Measurements from ENCODE around the gene COBL. TPM values are rescaled to one million over a fixed set of nuclear protein-coding genes. Genes with fewer than 3 reads are reported as not detected.

COBL gene
- polyA plus RNA-seq, 1 donor (not counting 4 experiments of a cell fraction or from before 2014, with no cell fraction given): 4.5 TPM

GRCh38 chr7:51141451-51142003 lies 175.1 kb downstream of the COBL start:
- FAIRE-seq: peak; percentile 61

DNA sequence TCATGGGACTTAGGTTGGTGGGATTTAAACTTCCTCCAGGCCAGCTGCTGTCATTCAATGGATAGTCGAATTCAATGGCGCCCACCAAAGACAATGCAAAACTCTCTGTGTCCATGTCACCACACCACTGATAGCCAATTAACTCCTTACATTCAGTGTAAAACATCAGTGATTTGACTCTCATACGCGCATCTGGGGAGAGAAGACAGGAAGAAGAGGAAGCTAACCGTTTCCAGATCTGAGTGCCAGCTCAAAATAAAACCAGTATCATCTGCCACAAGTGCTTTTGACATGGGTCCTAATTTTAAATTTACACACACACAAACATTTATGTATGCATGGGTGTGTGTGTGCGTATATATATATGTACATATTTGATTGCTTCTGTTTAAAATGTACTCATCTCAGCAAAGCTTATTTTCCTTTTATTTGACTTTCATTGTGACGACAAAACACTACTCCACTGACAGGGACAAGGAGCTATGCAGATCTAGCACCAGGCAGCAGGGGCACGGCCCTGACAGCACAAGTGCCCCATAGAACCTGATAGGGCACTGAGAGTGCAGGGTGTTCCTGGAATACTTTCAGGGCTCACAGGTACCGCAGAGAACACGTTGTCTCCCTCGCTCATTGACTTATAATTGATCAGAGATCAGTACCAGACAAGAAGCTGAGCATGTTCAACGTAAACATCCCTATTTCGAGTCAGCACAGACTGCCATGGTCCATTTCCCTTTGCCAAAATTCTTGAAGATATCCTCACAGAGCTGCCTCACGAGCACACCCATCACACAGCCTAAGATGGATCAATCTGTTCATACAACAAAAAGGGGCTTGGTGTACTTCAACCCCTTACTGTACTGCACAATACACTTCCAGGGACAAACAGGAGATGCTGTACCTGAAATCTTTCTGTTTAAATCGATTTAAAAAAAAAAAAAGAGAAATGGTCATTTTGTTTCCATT lies 176.1 kb downstream of the COBL start:
- H3K4me2 ChIP-seq (ENCODE audit: control insufficient read depth, extremely low read depth, insufficient read depth, low read depth, low read length): peak overlapping the region; percentile 85
- no peak for TF ChIP-seq CTCF (optimal IDR thresholded peaks at IDR 0.05 in 1 of 3, IDR thresholded peaks at IDR 0.05 in 1 of 3, conservative IDR thresholded peaks at IDR 0.05 in 1 of 3; ENCODE audit: extremely low read depth in 1 of 3, insufficient read depth in 2 of 3, low read length in 3 of 3)
- H3K4me3 ChIP-seq (ENCODE audit: control insufficient read depth in 2 of 3, extremely low read depth in 1 of 3, insufficient read depth in 2 of 3, low read depth in 1 of 3, low read length in 3 of 3): no peak overlapping the region
- dilution Hi-C loops (cut with MboI; ENCODE audit: extremely low pct_ligation_motif_present, low sequenced_read_pairs): no loop called here
- H3K79me2 ChIP-seq (ENCODE audit: control insufficient read depth, insufficient read depth, low read length): no peaks in the 10 kb centered on the region
- no peak overlapping the region for H3K27ac ChIP-seq (ENCODE audit: control insufficient read depth, insufficient read depth, low read length)
- H3K4me1 ChIP-seq (ENCODE audit: control insufficient read depth, extremely low read depth, insufficient read depth, low read length): peaks cover 29% of the 10 kb centered on the region
- H2AFZ ChIP-seq (ENCODE audit: control insufficient read depth, low read length): no peak overlapping the region
- H3K9ac ChIP-seq (ENCODE audit: control insufficient read depth, extremely low read depth, insufficient read depth, low read length): no peak overlapping the region
- H3K27me3 ChIP-seq (ENCODE audit: control insufficient read depth, extremely low read depth, insufficient read depth, low read length): no peaks in the 10 kb centered on the region
- no peak for DNase-seq (ENCODE audit: low read depth, low spot score)
- H3K9me1 ChIP-seq (ENCODE audit: control insufficient read depth, extremely low read depth, insufficient read depth, low read length): no peaks in the 10 kb centered on the region
- H3K9me3 ChIP-seq (ENCODE audit: control insufficient read depth, low read depth, low read length): no peaks in the 10 kb centered on the region
- H3K36me3 ChIP-seq (ENCODE audit: control insufficient read depth in 2 of 2, extremely low read depth in 1 of 2, insufficient read depth in 2 of 2, low read length in 2 of 2): no peaks in the 10 kb centered on the region
- no peaks in the 10 kb centered on the region for H4K20me1 ChIP-seq (ENCODE audit: control insufficient read depth, extremely low read depth, insufficient read depth, low read length)
- peak; percentile 9 for FAIRE-seq

More at GRCh38 chr7:51141451-51142003, 175.1 kb downstream of the COBL start:
- no peaks in the 10 kb centered on the region for H4K20me1 ChIP-seq (ENCODE audit: control insufficient read depth, extremely low read depth, insufficient read depth, low read length)
- H3K79me2 ChIP-seq (ENCODE audit: control insufficient read depth, insufficient read depth, low read length): no peaks in the 10 kb centered on the region
- no peaks in the 10 kb centered on the region for H3K9me3 ChIP-seq (ENCODE audit: control insufficient read depth, low read depth, low read length)
- peak overlapping the region; percentile 11 for H3K4me2 ChIP-seq (ENCODE audit: control insufficient read depth, extremely low read depth, insufficient read depth, low read depth, low read length)
- no peaks in the 10 kb centered on the region for H3K9me1 ChIP-seq (ENCODE audit: control insufficient read depth, extremely low read depth, insufficient read depth, low read length)
- H3K36me3 ChIP-seq (ENCODE audit: control insufficient read depth in 2 of 2, extremely low read depth in 1 of 2, insufficient read depth in 2 of 2, low read length in 2 of 2): no peaks in the 10 kb centered on the region
- no peak overlapping the region for H3K9ac ChIP-seq (ENCODE audit: control insufficient read depth, extremely low read depth, insufficient read depth, low read length)
- H3K4me3 ChIP-seq (ENCODE audit: control insufficient read depth in 2 of 3, extremely low read depth in 1 of 3, insufficient read depth in 2 of 3, low read depth in 1 of 3, low read length in 3 of 3): no peak overlapping the region
- dilution Hi-C loops (cut with MboI; ENCODE audit: extremely low pct_ligation_motif_present, low sequenced_read_pairs): no loop called here
- H2AFZ ChIP-seq (ENCODE audit: control insufficient read depth, low read length): no peak overlapping the region
- TF ChIP-seq EZH2 (IDR thresholded peaks at IDR 0.05; ENCODE audit: low read length) (no peak), CTCF (optimal IDR thresholded peaks at IDR 0.05 in 1 of 3, IDR thresholded peaks at IDR 0.05 in 1 of 3, conservative IDR thresholded peaks at IDR 0.05 in 1 of 3; ENCODE audit: extremely low read depth in 1 of 3, insufficient read depth in 2 of 3, low read length in 3 of 3) (peak; percentile 42 to 67 (median 55))
- DNase-seq (ENCODE audit: low read depth, low spot score): no peak
- no peaks in the 10 kb centered on the region for H3K27me3 ChIP-seq (ENCODE audit: control insufficient read depth, extremely low read depth, insufficient read depth, low read length)
- H3K27ac ChIP-seq (ENCODE audit: control insufficient read depth, insufficient read depth, low read length): no peak overlapping the region
- H3K4me1 ChIP-seq (ENCODE audit: control insufficient read depth, extremely low read depth, insufficient read depth, low read length): peaks cover 29% of the 10 kb centered on the region
